Choroid plexus epithelial cell (primary cell): ENCODE results near the gene PPIC.

ENCODE experiments used
- DNase-seq: peaks from one replicate; pipeline ENCODE4 v3.0.0-alpha.2; 2010; ENCODE audit warnings: low read depth
- H3K4me3 ChIP-seq: 2 replicates; pipeline ENCODE4 v1.5.1; 2011; ENCODE audit warnings: low read depth, mild to moderate bottlenecking, control low read depth, low read length, moderate library complexity
- TF ChIP-seq, protein P1 (sequence below): conservative IDR thresholded peaks from 2 replicates; pipeline ENCODE4 v1.5.1; 2011; ENCODE audit warnings: low read depth, mild to moderate bottlenecking, control low read depth, inconsistent platforms, low read length, moderate library complexity

Gene PPIC

DNA sequence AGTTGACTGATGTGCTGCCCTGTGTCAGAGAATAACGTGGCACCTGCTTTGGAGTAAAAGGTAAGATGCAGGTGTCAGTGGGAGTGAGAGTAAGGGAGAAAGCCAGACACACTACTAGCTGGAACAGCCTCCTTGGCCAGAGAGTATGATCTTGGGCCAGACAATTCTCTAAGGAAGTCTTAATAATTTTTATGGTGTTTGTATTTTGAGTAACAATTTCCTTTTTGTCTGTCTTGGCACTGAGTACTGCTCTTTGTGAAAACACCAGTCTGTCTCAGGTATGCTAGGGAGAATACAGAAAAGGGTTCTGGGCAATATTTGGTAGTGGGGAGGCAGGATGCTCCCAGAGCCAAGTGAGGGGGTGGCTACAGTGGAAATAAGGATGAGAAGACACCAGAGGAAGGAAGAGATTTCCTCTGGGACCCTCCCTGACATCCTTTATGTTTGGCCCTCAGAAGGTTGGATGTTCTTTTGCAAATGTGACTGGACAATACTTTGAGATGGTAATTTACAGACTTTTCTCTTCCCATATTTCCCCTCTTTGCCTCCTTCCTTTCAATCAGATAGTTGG is 31.9 kb upstream of the PPIC start:
- DNase-seq: no peak
- H3K4me3 ChIP-seq: no peak overlapping the region
- TF ChIP-seq, protein P1, sequence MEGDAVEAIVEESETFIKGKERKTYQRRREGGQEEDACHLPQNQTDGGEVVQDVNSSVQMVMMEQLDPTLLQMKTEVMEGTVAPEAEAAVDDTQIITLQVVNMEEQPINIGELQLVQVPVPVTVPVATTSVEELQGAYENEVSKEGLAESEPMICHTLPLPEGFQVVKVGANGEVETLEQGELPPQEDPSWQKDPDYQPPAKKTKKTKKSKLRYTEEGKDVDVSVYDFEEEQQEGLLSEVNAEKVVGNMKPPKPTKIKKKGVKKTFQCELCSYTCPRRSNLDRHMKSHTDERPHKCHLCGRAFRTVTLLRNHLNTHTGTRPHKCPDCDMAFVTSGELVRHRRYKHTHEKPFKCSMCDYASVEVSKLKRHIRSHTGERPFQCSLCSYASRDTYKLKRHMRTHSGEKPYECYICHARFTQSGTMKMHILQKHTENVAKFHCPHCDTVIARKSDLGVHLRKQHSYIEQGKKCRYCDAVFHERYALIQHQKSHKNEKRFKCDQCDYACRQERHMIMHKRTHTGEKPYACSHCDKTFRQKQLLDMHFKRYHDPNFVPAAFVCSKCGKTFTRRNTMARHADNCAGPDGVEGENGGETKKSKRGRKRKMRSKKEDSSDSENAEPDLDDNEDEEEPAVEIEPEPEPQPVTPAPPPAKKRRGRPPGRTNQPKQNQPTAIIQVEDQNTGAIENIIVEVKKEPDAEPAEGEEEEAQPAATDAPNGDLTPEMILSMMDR: no peak

DNA sequence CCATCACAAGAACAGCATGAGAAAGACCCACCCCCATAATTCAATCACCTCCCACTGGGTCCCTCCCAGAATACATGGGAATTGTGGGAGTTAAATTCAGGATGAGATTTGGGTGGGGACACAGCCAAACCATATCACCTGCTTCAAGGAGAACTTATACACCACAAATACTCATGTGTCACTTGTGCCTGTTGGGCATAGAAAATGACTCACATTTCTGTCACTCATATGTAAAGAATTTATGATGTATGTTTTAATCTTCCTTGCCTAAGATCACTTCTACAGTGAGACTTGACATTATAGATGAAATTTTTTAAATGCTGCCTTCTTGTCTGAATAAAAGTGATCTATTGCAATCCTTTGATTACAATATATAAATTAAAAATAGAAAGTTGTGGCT is 29.5 kb upstream of the PPIC start:
- no peak overlapping the region for H3K4me3 ChIP-seq
- no peak for DNase-seq
- TF ChIP-seq, protein P1: no peak

DNA sequence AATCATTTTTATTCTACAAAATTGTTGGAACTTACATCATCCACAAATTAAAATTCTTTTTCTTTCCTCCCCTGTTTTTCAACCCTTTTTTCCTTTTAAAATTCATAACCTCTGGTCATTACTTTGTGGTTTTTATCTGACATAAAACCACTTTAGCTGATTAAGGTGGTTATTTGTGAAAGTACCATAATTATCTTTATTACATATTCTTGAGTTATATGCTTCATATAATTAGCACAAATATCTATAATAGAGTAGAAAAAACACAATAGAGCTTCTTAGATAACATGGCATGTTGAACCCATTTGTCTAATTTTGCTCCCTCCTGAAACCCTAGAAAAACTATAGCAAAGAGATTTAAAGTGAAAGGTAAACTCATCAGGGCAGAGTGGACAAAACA is 22.9 kb upstream of the PPIC start:
- TF ChIP-seq, protein P1: no peak
- H3K4me3 ChIP-seq: no peak overlapping the region
- no peak for DNase-seq

DNA sequence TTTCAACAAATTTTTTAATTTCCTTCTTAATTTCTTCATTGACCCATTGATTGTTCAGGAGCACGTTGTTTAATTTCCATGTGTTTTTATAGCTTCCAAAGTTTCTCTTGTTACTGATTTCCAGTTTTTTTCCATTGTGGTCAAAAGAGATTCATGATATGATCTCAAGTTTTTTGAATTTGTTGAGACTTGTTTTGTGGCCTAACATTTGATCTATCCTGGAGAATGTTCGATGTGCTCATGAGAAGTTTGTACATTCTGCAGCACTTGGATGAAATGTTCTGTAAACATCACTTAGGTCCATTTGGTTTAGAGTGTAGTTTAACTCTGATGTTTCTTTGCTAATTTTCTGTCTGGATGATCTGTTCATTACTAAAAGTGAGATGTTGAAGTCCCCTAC is 14.7 kb upstream of the PPIC start:
- DNase-seq: no peak
- TF ChIP-seq, protein P1: no peak
- H3K4me3 ChIP-seq: no peak overlapping the region

DNA sequence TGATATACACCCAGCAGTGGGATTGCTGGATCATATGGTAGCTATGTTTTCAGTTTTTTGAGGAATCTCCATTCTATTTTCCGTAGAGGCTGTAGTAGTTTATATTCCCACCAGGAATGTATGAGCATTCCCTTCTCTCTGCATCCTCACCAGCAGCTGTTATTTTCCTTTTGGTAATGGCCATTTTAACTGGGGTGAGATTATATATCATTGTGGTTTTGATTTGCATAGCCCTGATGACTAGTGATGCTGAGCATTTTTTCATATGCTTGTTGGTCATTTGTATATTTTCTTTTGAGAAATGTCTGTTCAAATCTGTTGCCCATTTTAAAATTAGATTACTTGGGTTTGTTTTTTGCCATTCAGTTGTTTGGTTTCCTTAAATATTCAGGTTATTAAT is 11.2 kb upstream of the PPIC start:
- TF ChIP-seq, protein P1: no peak
- no peak for DNase-seq

DNA sequence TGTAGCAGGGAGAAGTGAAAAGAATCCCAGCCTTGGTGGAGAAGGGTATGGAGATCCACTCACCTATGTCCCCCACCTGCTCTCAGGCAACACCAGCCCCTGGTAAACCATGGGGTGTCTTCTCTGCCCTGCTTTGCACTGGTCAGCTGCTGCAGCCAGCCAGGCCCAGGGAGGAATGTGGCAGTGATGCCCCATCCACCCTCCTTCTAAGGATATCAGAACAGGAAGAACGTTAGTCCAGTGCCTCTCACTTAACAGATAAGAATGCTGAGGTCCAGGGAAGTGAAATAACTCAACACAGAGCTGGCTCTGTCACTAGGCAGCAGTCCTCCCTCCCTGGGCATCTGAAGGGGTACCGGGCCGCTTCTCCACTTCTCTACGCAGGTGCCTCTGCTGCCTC is 9.7 kb upstream of the PPIC start:
- H3K4me3 ChIP-seq: no peak overlapping the region
- TF ChIP-seq, protein P1: no peak
- DNase-seq: no peak

More for the DNA sequence above, 11.2 kb upstream of the PPIC start:
- no peak overlapping the region for H3K4me3 ChIP-seq

DNA sequence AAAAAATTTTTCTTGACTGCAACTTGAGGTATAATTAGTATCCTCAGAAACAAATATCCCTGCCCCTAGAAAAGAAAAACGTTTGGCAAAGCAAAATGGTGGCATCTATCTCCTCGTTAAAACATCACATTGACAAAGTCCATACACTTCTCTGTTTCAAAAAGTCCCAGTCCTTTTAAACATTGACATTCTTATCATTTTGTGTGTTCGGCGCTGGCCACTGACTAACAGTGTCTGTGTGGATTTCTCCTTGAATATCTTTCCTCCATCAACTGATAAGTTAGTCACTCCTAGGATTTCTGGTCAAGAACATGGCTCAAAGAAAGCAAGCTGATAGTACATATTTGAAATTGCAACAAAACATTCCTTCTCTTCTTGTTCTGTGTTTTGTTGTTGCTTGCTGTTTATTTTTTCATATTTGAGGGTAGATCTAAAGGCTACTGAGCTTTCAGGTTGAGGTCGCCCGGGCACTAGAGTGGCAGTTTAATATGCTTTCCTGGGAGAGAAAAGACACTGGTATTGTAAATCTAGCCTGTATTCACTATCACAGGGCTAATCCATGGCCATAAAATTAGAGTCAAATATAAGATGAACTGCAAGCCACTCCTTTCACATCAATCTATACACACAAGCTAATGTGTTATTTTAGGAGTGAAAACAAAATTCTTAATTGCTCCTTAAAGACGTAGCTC is 8.5 kb upstream of the PPIC start:
- no peak for DNase-seq
- no peak overlapping the region for H3K4me3 ChIP-seq
- TF ChIP-seq, protein P1: no peak
